ENCODE data around the gene TRIM31. TPM values are rescaled to one million over a fixed set of nuclear protein-coding genes. Genes with fewer than 3 reads are reported as not detected.

TRIM31 gene
- total and polyA plus RNA-seq, 10 of the 15 experiments (the other 5 are each of a cell fraction or from before 2014, with no cell fraction given): 0.09 to 20.5 (median 0.31) TPM; not detected in 3

- RAD21 ChIA-PET (ENCODE audit: unreplicated experiment): interaction anchor here (0.6 kb wide), 1 partner anchor 80 kb away, joined by 3 read pairs; no protein-coding TSS in a partner anchor
- POLR2A ChIA-PET: interaction anchor here (0.6 kb wide), 1 partner anchor 455 kb away, joined by 3 read pairs; no protein-coding TSS in a partner anchor
- H3K27ac ChIP-seq (ENCODE audit: control insufficient read depth, insufficient read depth): no peak overlapping the region
- TF ChIP-seq CHD2 (IDR thresholded peaks at IDR 0.05; ENCODE audit: borderline replicate concordance, low read depth, low read length) (no peak), FOXM1 (IDR thresholded peaks at IDR 0.05; ENCODE audit: low read depth, low read length) (no peak), ZNF274 (IDR thresholded peaks at IDR 0.05; ENCODE audit: insufficient read depth, insufficient read length) (no peak), BHLHE40 (IDR thresholded peaks at IDR 0.05; ENCODE audit: borderline replicate concordance in 1 of 2, low read depth in 2 of 2, low read length in 1 of 2) (no peak), E4F1 (IDR thresholded peaks at IDR 0.05; ENCODE audit: borderline replicate concordance, partially characterized antibody) (no peak), FOS (IDR thresholded peaks at IDR 0.05; ENCODE audit: borderline replicate concordance, extremely low read depth, insufficient read length) (no peak), TAF1 (IDR thresholded peaks at IDR 0.05; ENCODE audit: borderline replicate concordance, low read depth, low read length) (no peak), MTA3 (IDR thresholded peaks at IDR 0.05; ENCODE audit: borderline replicate concordance, low read length) (no peak), ZBED1 (IDR thresholded peaks at IDR 0.05; ENCODE audit: borderline replicate concordance) (no peak), CBX3 (IDR thresholded peaks at IDR 0.05; ENCODE audit: borderline replicate concordance, low read depth) (no peak), SREBF2 (IDR thresholded peaks at IDR 0.05; ENCODE audit: low read length) (no peak), POLR2AphosphoS2 (IDR thresholded peaks at IDR 0.05; ENCODE audit: low read depth, low read length) (no peak), SMC3 (IDR thresholded peaks at IDR 0.05; ENCODE audit: borderline replicate concordance, low read length) (no peak)
- TF ChIP-seq, protein P1, sequence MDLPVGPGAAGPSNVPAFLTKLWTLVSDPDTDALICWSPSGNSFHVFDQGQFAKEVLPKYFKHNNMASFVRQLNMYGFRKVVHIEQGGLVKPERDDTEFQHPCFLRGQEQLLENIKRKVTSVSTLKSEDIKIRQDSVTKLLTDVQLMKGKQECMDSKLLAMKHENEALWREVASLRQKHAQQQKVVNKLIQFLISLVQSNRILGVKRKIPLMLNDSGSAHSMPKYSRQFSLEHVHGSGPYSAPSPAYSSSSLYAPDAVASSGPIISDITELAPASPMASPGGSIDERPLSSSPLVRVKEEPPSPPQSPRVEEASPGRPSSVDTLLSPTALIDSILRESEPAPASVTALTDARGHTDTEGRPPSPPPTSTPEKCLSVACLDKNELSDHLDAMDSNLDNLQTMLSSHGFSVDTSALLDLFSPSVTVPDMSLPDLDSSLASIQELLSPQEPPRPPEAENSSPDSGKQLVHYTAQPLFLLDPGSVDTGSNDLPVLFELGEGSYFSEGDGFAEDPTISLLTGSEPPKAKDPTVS (IDR thresholded peaks at IDR 0.05; ENCODE audit: low read depth, low read length): no peak
- TF ChIP-seq, protein P2, sequence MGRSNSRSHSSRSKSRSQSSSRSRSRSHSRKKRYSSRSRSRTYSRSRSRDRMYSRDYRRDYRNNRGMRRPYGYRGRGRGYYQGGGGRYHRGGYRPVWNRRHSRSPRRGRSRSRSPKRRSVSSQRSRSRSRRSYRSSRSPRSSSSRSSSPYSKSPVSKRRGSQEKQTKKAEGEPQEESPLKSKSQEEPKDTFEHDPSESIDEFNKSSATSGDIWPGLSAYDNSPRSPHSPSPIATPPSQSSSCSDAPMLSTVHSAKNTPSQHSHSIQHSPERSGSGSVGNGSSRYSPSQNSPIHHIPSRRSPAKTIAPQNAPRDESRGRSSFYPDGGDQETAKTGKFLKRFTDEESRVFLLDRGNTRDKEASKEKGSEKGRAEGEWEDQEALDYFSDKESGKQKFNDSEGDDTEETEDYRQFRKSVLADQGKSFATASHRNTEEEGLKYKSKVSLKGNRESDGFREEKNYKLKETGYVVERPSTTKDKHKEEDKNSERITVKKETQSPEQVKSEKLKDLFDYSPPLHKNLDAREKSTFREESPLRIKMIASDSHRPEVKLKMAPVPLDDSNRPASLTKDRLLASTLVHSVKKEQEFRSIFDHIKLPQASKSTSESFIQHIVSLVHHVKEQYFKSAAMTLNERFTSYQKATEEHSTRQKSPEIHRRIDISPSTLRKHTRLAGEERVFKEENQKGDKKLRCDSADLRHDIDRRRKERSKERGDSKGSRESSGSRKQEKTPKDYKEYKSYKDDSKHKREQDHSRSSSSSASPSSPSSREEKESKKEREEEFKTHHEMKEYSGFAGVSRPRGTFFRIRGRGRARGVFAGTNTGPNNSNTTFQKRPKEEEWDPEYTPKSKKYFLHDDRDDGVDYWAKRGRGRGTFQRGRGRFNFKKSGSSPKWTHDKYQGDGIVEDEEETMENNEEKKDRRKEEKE (IDR thresholded peaks at IDR 0.05): no peak
- ATAC-seq (no peak), DNase-seq (ENCODE audit: low read depth, low spot score) (no peak), FAIRE-seq (no peak)
- intact Hi-C loops (cut with micrococcal nuclease; ENCODE audit: unreplicated experiment) (no loop called here), in situ Hi-C loops (cut with MboI) (no loop called here)
- H3K36me3 ChIP-seq (ENCODE audit: control insufficient read depth in 2 of 2, insufficient read depth in 2 of 2, low read length in 1 of 2): no peaks in the 10 kb centered on the region
- no peaks in the 10 kb centered on the region for H3K9me3 ChIP-seq (replicated peaks; ENCODE audit: control insufficient read depth, insufficient read depth, low read length)
- H3K4me2 ChIP-seq (ENCODE audit: control insufficient read depth, insufficient read depth): no peak overlapping the region
- BruUV-seq (replicated peaks): no TSS peak
- SMC1A ChIA-PET (ENCODE audit: uncharacterized antibody, unreplicated experiment): interaction anchor here (0.6 to 2.9 kb wide), 4 partner anchors 10 to 290 kb away, joined by 3 to 14 read pairs (median 4); no protein-coding TSS in a partner anchor
- no peak overlapping the region for H2AFZ ChIP-seq (ENCODE audit: control insufficient read depth, low read depth, low read length)
- no peaks in the 10 kb centered on the region for H3K79me2 ChIP-seq (ENCODE audit: control insufficient read depth, insufficient read depth, low read length)
- no peak overlapping the region for H3K9ac ChIP-seq (ENCODE audit: control insufficient read depth, insufficient read depth, low read length)
- H3K27me3 ChIP-seq (replicated peaks in 1 of 2; ENCODE audit: control insufficient read depth in 2 of 2, insufficient read depth in 2 of 2, low read length in 1 of 2): peaks cover 2 to 3% of the 10 kb centered on the region in 2 experiments; a peak in 2 of 4 replicates
- H4K20me1 ChIP-seq (ENCODE audit: control insufficient read depth, insufficient read depth): no peaks in the 10 kb centered on the region
- CTCF ChIA-PET: interaction anchor here (1.7 to 3.8 kb wide), 2 partner anchors 9 to 38 kb away, joined by 5 to 28 read pairs; no protein-coding TSS in a partner anchor
- H3K4me1 ChIP-seq (ENCODE audit: control insufficient read depth, insufficient read depth, low read length): no peaks in the 10 kb centered on the region; the same call in 1 of the 2 replicates
- no peak overlapping the region for H3K4me3 ChIP-seq
- 26% methylated on average over 3 of the region's 3 CpGs for WGBS (ENCODE audit: insufficient coverage, insufficient replicate concordance, low lambda C conversion rate, missing lambda C conversion rate)
Measured at GRCh38 chr6:30142665-30143064, 29.8 kb upstream of the TRIM31 start.

All from GM12878 (cell line).